Tibial nerve (tissue), 4 donors: ENCODE measurements around the gene PCBD2. TPM values are rescaled to one million over a fixed set of nuclear protein-coding genes. Genes with fewer than 3 reads are reported as not detected.
A peak's percentile ranks its signal among the peaks of the same experiment; 100 is the strongest.

ENCODE experiments used
- DNase-seq, 2 donors: peaks; one replicate each; pipeline ENCODE4 v3.0.0-alpha.2; 2019; ENCODE audit warnings: low spot score in 2 of 2
- H3K27ac ChIP-seq, 4 donors: fragments of 200-600 bp; sonication (generic) in 3 of 4; one replicate each; pipeline ENCODE4 v1.5.1; 2017 to 2019; ENCODE audit warnings: mild to moderate bottlenecking in 1 of 4
- H3K27me3 ChIP-seq, 2 donors: fragments of 200-600 bp; sonication (generic) in 1 of 2; one replicate each; pipeline versions ENCODE4 v1.5.1 to v1.6.0; 2017 to 2019
- H3K36me3 ChIP-seq, 3 donors: fragments of 200-600 bp; sonication (generic); one replicate each; pipeline ENCODE4 v1.5.1; 2018 to 2019
- H3K4me1 ChIP-seq, 4 donors: fragments of 200-600 bp; sonication (generic) in 3 of 4; one replicate each; pipeline ENCODE4 v1.5.1; 2017 to 2019
- H3K4me3 ChIP-seq, 4 donors: fragments of 200-600 bp; sonication (generic) in 3 of 4; one replicate each; pipeline ENCODE4 v1.5.1; 2017 to 2019; ENCODE audit warnings: mild to moderate bottlenecking in 1 of 4, moderate library complexity in 1 of 4
- H3K9me3 ChIP-seq, 4 donors: fragments of 200-600 bp; sonication (generic) in 3 of 4; one replicate each; pipeline ENCODE4 v1.5.1; 2017 to 2019
- EP300 ChIP-seq, 2 donors: sonication (generic); formaldehyde crosslinking; IDR thresholded peaks; one replicate each; pipeline ENCODE4 v1.6.1; 2017; ENCODE audit warnings: antibody characterized with exemption in 2 of 2, mild to moderate bottlenecking in 1 of 2
- POLR2A ChIP-seq, 2 donors: fragments of 450-650 bp; IDR thresholded peaks; one replicate each; pipeline ENCODE4 v1.6.1; 2017; ENCODE audit warnings: antibody characterized with exemption in 2 of 2, mild to moderate bottlenecking in 2 of 2, moderate library complexity in 2 of 2
- WGBS, 2 donors: methylation state at CpG; one replicate each; pipeline ENCODE4 v1.1.5; 2018; 5-methylcytosine and 5-hydroxymethylcytosine counted together
- total RNA-seq, 4 donors: library from RNA; depleted of rRNA; stranded (reverse); fragments of >200 nt; gene quantifications; one replicate each; pipeline ENCODE4 v1.1.0, GENCODE V29; 2016
- TF ChIP-seq, protein P1 (sequence below), 5 experiments: fragments of 200-600 bp in 3 of 5; fragments of 450-650 bp in 2 of 5; sonication (generic) in 3 of 5; IDR thresholded peaks; one replicate each; pipeline ENCODE4 v1.5.1; 2016 to 2019; ENCODE audit warnings: antibody characterized with exemption in 5 of 5, mild to moderate bottlenecking in 3 of 5, moderate library complexity in 2 of 5

The PCBD2 gene
- total RNA-seq, 4 donors from 2014 or later: 5.7 to 11.0 (median 7.9) TPM

DNA sequence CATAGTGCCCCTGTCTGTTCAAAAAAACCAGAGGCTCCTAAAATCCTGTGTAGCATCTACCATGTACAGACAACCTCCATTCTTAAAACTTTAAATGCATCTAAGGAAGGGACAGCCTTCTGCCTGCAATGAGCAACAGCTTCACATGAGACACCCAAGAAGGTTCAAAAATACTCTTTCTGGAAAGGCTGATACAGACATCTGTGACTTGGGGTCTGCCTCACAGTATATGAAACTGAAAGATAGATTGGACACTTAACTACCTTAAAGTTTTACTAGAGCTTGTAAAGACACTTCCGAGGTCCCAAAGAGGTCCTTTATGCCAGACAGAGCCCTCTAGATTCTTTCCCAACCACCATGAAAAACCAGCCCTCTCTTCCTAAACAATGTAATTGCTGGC lies 34.6 kb downstream of the PCBD2 start:
- TF ChIP-seq EP300 (IDR thresholded peaks at IDR 0.05) (no peak), POLR2A (IDR thresholded peaks at IDR 0.05) (no peak)
- TF ChIP-seq, protein P1, sequence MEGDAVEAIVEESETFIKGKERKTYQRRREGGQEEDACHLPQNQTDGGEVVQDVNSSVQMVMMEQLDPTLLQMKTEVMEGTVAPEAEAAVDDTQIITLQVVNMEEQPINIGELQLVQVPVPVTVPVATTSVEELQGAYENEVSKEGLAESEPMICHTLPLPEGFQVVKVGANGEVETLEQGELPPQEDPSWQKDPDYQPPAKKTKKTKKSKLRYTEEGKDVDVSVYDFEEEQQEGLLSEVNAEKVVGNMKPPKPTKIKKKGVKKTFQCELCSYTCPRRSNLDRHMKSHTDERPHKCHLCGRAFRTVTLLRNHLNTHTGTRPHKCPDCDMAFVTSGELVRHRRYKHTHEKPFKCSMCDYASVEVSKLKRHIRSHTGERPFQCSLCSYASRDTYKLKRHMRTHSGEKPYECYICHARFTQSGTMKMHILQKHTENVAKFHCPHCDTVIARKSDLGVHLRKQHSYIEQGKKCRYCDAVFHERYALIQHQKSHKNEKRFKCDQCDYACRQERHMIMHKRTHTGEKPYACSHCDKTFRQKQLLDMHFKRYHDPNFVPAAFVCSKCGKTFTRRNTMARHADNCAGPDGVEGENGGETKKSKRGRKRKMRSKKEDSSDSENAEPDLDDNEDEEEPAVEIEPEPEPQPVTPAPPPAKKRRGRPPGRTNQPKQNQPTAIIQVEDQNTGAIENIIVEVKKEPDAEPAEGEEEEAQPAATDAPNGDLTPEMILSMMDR (IDR thresholded peaks at IDR 0.05): no peak
- peaks cover 0 to 4% (median 0%) of the 10 kb centered on the region in 4 donors for H3K4me1 ChIP-seq
- DNase-seq: no peak
- H3K4me3 ChIP-seq: no peak overlapping the region
- H3K36me3 ChIP-seq: peaks cover 0 to 19% (median 0%) of the 10 kb centered on the region in 3 donors
- no peaks in the 10 kb centered on the region for H3K27me3 ChIP-seq
- H3K27ac ChIP-seq: no peak overlapping the region
- WGBS, 2 donors: 76 to 80% methylated on average over 1 of the region's 1 CpG
- no peaks in the 10 kb centered on the region for H3K9me3 ChIP-seq

DNA sequence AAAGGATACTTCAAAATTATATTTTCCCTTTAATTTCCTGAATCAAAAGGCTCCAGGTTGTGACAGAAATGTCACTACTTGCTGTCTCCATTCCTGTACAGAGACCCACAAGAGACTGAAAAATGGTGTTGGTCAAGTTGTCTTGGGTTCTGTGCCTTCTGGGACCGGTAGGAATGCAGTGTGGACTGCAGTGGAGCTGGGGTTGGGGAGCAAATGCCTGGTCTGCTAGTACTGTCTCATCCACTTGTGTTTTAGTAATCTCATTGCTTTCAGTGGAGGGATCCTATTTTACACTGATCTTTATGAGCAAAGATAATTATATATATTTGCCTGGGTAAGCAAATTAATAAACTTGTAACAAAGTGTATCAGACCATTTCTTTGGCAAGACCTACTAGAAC lies 38.6 kb downstream of the PCBD2 start:
- DNase-seq: no peak
- Histone ChIP-seq H3K27me3 (no peaks in the 10 kb centered on the region), H3K9me3 (no peaks in the 10 kb centered on the region), H3K27ac (no peak overlapping the region), H3K4me1 (no peaks in the 10 kb centered on the region), H3K36me3 (peaks cover 0 to 7% (median 0%) of the 10 kb centered on the region in 3 donors), H3K4me3 (no peak overlapping the region)
- 50 to 59% methylated on average over 1 of the region's 1 CpG for WGBS, 2 donors
- TF ChIP-seq, protein P1 (IDR thresholded peaks at IDR 0.05): no peak
- no peak for TF ChIP-seq EP300 (IDR thresholded peaks at IDR 0.05)
- TF ChIP-seq POLR2A (IDR thresholded peaks at IDR 0.05): no peak

DNA sequence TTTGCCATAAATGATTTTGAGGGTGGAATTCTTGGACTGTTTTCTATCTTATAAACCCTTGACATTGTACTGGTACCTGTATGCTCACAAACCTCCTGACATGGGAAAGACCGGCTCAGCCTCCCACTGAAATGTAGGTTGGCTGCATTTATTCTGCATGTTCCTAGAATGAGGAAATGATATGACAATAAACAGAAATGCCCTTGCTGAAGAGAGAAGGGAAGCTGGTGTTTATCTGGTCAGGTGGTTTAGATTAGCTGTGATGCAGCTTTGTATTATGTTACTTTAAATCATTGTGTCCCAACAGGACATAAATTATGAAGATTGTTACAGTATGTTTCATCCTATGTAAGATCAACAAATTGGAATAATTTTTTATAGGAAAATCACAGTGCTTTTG lies 39.7 kb downstream of the PCBD2 start:
- DNase-seq: no peak
- TF ChIP-seq POLR2A (IDR thresholded peaks at IDR 0.05) (no peak), EP300 (IDR thresholded peaks at IDR 0.05) (no peak)
- TF ChIP-seq, protein P1 (IDR thresholded peaks at IDR 0.05): no peak
- H3K27me3 ChIP-seq: no peaks in the 10 kb centered on the region
- no peaks in the 10 kb centered on the region for H3K9me3 ChIP-seq
- H3K27ac ChIP-seq: no peak overlapping the region
- WGBS, 2 donors: 43 to 63% methylated on average over 1 of the region's 1 CpG
- peaks cover 0 to 6% (median 0%) of the 10 kb centered on the region in 3 donors for H3K36me3 ChIP-seq
- no peak overlapping the region for H3K4me3 ChIP-seq
- H3K4me1 ChIP-seq: no peaks in the 10 kb centered on the region

DNA sequence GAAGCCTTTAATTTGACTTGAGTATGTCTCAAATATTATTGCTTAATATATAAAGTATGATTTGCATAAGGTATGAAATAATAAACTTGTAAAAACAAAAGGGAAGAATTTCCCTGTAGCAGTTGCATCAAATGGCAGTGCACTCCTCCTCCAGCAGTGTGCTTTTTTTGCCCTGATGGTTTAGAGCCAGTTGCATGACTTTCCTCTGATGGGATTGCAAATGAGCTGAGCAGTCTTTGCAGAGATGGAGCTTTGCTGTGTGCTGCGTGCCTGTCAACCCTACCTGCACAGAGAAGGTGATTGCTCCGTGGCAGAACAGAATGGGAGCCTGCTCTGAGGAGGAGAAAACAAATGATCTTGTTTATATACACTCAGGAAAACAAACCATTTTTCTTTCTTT lies 40.1 kb downstream of the PCBD2 start:
- DNase-seq: no peak
- H3K27me3 ChIP-seq: no peaks in the 10 kb centered on the region
- H3K4me1 ChIP-seq: no peaks in the 10 kb centered on the region
- no peak overlapping the region for H3K4me3 ChIP-seq
- no peak for TF ChIP-seq POLR2A (IDR thresholded peaks at IDR 0.05)
- no peak for TF ChIP-seq EP300 (IDR thresholded peaks at IDR 0.05)
- TF ChIP-seq, protein P1 (IDR thresholded peaks at IDR 0.05): no peak
- no peaks in the 10 kb centered on the region for H3K9me3 ChIP-seq
- WGBS, 2 donors: 57 to 81% methylated on average over 2 of the region's 2 CpGs
- peaks cover 0 to 2% (median 0%) of the 10 kb centered on the region in 3 donors for H3K36me3 ChIP-seq
- no peak overlapping the region for H3K27ac ChIP-seq

DNA sequence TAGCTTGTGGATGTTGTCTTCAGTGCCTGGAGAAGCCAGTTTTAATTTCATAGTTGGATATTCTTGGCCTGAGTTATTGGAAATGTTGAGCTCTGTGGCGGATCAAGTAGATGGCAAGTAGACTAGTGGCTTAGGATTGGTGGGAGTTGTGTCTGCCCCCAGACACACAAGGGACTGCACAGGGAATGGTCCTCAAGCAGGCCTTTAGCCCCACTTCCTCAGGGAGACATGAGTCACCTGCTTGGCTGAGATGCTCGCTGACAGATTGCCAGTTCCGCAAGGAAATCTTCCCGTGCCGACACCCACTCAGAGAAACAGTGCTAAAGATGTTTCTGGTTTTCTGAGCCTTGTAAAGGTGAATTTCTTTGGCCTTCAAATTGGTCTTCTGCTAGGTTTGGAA lies 44.0 kb downstream of the PCBD2 start:
- TF ChIP-seq, protein P1 (IDR thresholded peaks at IDR 0.05): no peak
- TF ChIP-seq POLR2A (IDR thresholded peaks at IDR 0.05) (no peak), EP300 (IDR thresholded peaks at IDR 0.05) (no peak)
- Histone ChIP-seq H3K36me3 (peaks cover 0 to 2% (median 0%) of the 10 kb centered on the region in 3 donors), H3K27me3 (no peaks in the 10 kb centered on the region), H3K27ac (no peak overlapping the region), H3K4me1 (no peaks in the 10 kb centered on the region), H3K9me3 (peaks cover 0 to 3% (median 0%) of the 10 kb centered on the region in 4 donors), H3K4me3 (no peak overlapping the region)
- peak in 1 of 2 donors; percentile 12 for DNase-seq
- WGBS, 2 donors: 86 to 88% methylated on average over 5 of the region's 5 CpGs
